NCI-H2227 (cell line): ENCODE measurements around the gene GINS2.

Experiments used
- DNase-seq: peaks from one replicate; lab custom pipeline; 2025; ENCODE audit not compliant: unreplicated experiment; lab: John Stamatoyannopoulos, UW

The GINS2 gene

DNA sequence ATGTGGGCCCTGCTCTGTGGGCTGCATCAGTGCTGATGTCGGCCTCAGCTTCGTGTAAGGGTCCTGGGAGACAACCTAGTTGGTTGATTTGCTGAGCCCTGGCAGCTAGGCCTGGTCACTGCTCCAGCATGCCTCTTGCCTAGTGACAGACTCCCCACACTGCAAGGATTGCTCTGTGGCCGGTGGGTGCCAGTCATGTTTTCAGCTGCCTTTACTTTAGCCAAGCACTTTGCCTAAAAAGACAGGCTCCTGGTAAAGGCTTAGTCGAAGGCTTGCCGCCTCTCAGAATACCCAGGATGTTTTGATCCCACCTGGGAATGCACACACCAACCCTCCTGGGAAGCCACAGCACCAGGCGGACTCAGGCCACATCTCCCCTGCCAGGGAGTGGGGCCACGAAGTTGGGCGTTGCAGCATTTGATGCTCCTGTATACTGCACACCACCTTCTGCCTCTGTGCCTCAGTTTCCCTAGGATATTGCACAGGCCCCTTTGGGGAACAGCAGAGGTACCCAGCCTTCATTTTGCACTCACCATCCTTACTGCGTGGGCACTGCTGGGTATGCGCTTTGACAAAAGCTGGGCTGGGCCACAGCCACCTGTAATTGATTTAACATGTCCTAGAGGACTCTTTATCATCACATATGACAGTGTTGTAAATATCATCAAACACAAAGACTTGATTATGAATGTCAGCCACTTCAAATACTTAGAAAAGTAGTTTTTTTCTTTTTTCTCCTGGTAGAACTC lies 19.9 kb downstream of the GINS2 start:
- DNase-seq, result no peak

DNA sequence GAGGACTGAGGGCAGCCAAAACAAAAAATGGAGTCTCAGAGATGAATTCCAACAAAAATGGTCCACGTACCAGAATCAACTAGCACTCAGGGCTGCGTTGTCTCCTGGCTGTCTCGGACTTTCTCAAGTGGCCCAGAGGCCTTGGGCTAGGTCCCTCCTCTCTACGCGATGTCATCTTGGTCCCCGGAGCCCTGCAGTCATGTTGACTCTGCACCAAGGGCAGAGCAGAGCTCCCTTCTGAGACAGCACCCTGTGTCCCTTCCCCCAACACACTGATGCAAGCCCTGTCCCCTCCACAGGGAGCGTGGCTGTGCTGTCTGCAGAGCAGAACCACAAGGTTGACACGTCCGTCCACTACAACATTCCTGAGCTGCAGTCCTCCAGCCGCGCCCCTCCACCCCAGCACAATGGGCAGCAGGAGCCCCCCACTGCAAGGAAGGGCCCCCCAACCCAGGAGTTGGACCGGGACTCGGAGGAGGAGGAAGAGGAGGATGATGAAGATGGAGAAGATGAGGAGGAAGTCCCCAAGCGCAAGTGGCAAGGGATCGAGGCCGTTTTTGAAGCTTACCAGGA lies 20.8 kb downstream of the GINS2 start:
- no peak for DNase-seq

DNA sequence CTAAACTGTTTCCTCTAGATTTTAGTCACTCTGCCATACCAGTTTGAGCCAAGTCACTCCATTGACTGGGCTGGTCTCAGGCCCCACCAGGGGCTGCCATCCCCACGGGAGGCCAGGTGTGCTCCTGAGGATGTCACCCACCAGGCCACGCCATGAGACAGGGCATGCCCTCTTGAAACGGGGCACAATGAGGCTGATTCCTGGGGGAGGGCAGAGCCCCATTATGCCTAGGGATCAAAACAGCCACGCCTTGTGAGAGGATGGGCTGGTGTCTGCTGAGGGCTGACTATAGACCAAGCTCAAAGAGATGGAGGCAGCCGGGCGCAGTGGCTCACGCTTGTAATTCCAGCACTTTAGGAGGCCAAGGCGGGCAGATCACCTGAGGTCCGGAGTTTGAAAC lies 21.5 kb downstream of the GINS2 start:
- DNase-seq, result no peak

DNA sequence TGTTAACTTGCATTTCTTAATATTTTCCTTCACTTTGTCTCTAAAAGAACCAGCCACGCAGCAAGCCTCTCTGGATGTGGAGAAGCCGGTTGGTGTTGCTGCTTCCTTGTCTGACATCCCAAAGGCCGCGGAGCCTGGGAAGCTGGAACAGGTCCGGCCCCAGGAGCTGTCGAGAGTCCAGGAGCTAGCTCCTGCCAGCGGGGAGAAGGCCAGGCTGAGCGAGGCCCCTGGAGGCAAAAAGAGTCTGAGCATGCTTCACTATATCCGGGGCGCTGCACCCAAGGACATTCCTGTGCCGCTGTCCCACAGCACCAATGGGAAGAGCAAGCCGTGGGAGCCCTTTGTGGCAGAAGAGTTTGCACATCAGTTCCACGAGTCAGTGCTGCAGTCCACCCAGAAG lies 22.8 kb downstream of the GINS2 start:
- no peak for DNase-seq

DNA sequence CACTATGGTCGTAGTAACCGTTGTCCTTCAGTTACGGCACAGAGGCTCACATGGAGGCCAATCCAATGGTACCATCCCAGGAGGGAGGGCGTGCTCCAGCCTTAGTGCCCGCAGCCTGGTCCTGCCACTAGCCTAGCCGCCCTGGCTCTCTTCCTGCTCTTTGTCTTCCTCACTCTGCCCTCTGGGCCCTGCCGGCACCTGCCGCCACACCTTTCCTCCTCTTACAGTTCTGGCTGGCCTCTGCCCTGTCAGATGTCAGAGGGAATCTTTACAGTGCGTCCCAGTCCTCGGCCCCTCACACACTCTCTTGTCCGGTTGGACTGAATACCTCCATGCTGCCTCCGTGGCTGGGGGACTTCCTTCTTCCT lies 23.4 kb downstream of the GINS2 start:
- no peak for DNase-seq

DNA sequence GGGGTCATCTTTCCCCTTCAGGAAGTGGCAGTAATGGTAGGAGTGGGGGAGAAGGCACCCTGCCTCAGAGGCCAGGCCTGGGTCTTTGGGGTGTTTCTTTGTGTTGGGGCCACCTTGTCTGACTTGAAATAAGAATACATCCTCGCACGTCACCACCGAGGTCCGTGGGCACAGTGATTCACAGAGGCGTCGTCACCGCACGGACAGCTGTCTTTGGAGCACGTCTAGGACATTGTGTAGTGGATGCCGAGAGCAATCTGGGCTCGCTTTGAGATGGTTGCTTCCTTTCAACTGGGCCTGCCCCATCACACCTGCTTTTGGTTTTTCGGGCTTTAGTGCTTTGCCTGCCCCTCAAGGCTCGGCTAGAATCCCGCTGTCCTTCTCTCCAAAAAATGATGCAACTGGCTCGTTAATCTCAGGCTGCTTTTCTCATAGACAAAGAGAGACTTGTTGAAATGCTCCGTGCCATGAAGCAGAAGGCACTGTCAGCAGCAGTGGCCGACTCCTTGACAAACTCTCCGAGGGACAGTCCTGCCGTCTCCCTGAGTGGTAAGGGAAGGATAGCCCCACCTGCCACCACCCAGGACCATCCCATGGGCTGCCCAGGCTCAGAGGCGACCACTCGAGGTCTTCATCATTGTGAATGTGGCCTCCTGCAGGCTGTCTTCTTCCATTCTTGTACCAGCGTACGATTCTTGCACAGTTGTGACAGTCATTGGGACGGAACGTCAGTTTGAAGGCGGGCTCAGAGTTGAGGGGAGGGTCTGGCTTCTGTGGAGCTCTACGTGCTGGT lies 24.0 kb downstream of the GINS2 start:
- DNase-seq, result no peak

DNA sequence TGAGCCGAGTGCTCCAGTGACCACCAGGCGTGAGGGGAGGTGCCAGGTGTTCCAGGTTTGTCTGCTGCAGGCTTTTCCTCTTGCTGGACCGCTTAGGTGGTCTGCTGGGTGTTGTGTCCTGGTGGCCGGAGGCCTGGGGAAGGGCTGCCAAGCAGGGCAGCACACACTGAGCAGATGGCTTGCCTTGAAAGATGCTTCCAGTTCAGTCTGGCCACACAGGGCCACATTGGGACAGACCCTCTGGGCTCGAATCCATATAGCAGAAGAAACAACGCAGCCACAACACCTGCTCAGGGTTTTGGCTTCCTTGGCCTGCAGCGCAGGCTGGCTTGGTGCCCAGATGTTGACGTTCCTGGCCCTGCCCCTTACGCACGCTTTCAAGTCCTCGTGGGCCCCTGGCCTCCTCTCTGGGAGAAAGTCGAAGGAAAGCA lies 24.8 kb downstream of the GINS2 start:
- DNase-seq, result no peak

DNA sequence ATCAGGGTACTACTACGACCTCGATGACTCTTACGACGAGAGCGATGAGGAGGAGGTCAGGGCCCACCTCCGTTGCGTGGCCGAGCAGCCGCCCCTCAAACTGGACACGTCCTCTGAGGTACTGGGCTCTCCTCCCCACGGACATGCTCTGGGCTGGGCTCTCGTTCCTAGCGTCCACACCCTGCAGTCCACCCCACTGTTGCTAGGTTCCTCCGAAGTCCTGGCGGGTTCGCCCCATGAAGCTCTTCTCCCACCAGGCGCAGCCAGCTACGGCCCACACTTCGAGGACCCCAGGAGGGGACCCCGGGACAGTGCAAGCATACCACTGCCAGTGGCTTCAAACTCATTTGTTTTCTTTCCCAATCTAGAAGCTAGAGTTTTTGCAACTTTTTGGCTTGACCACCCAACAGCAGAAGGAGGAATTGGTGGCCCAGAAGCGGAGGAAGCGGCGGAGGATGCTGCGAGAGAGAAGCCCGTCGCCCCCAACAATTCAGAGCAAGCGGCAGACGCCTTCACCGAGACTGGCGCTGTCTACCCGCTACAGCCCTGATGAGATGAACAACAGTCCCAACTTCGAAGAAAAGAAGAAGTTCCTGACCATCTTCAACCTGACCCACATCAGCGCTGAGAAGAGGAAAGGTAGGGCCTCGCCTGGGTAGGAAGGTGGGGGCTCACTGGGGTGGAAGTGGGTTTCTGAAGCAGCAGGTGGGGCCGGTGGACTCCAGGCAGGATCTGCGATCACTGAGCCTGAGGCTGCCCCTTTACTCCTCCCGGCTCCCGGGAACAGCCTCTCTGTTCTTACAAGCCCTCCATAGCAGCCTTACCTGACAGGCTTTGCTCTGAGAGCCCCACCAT lies 25.6 kb downstream of the GINS2 start:
- DNase-seq, result no peak

DNA sequence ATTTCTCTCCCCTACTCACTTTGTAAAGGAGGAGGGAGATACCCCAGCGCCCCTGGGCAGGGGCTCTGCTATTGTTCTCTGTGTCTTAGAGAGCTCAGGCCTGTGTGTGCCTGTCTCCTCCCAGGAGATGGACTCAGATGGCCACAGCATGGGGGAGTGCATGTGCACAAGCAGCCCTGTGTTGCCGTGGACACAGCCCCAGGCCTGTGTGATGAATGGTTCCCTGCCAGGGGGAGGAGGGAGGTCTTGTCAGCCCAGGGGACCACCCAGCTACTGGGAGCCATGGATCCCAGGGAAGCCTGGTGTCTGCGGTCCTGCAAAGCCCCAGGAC lies 26.3 kb downstream of the GINS2 start:
- peak; percentile 34 for DNase-seq

DNA sequence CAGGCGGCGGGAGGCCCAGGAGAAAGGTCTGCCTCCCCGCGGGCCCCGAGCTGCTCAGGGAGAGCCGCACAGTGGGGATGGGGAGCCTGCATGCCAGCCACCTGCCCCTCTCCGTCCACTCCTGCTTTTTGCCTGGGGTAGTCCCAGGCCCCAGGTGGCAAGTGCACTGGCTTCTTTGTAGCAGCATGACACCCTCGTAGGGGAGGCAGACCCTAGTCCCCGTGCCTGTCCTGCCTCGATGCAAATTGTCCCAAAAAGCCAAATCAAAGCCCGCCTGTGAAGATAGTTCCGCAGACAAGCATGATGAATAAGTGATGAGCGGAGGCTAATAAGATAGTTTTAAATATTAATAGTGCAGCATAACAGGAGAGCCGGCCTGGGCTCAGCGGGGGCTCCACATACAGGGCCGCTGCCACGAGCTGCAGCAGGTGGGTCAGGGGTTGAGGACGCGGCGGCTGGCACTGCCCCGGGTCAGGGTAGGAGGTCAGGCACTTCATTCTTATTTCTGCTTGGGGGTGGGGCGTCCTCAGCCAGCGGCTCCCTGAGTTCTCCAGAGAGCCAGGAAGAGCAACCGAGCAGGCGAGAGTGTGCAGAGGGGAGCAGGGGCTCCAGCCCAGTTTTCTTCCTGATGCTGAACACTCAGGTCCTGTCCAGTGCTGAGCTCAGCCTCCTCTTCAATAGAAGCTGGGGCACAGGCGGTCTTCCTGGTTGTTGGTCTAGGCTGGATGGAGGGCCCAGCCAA lies 26.8 kb downstream of the GINS2 start:
- no peak for DNase-seq

DNA sequence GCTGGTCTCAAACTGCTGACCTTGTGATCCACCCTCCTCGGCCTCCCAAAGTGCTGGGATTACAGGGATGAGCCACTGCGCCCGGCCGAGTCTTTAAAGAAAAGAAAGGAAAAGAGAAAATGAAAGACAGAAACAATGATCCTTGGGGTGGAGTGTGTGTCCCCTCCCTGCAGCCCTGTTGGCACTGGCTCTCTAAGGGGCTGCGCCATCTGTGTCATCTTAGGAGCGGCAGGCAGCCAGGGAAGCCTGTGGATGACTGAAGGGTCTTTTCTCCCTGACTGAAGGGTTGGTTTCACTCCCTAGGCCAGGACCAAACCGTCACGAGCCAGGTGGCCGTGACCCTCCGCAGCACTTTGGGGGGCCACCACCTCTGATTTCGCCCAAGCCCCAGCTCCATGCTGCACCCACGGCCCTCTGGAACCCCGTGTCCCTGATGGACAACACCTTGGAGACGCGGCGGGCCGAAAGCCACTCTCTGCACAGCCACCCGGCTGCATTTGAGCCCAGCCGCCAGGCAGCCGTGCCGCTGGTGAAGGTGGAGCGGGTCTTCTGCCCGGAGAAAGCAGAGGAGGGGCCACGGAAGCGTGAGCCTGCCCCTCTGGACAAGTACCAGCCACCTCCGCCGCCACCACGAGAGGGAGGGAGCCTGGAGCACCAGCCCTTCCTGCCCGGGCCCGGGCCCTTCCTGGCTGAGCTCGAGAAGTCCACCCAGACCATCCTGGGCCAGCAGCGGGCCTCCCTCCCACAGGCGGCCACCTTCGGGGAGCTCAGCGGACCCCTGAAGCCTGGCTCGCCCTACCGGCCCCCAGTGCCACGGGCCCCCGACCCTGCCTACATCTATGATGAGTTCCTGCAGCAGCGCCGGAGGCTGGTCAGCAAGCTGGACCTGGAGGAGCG lies 27.7 kb downstream of the GINS2 start:
- DNase-seq, result no peak

DNA sequence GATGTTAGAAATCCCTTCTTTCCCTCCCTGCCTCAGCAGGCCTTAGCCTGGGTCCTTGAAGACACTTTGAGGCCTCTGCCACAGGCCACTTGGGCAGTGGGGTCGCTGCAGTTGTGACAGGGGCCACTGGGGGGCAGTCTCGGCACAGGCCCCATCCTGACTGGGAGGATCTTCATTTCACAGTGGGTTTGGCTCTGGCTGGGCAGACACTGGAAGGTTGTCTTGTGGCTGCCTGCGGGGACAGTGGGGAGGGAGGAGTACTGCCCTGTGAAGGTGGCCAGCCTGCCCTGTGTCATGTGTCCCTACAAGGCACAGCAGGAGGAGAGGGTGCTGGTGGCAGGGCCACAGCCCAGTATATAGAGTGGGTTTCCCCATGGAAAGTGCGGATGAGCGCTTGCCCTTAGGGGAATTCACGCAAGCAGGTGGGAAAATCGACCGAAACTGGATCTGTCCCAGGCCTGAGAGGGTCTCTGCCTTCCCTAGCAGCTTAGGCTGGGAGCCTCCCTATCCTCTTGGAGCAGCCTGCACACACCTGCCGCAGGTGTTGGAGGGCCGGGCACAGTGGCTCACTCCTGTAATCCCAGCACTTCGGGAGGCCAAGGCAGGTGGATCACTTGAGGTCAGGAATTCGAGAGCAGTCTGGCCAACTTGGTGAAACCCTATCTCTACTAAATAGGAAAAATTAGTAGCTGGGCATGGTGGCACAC lies 28.8 kb downstream of the GINS2 start:
- peak; percentile 68 for DNase-seq

DNA sequence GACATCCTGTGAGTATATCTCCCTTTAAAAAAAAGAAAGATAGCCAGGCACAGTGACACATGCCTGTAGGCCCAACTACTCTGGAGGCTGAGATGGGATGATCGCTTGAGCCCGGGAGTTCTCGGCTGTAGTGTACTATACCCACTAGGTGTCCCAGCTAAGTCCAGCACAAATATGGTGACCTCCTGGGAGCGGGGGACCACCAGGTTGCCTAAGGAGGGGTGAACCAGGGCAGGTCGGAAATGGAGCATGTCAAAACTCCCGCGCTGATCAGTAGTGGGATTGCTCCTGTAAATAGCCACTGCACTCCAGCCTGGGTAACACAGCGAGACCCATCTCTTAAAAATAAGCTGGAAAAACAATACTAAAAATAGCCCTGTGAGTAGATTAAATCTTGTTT lies 29.4 kb downstream of the GINS2 start:
- DNase-seq, result no peak

DNA sequence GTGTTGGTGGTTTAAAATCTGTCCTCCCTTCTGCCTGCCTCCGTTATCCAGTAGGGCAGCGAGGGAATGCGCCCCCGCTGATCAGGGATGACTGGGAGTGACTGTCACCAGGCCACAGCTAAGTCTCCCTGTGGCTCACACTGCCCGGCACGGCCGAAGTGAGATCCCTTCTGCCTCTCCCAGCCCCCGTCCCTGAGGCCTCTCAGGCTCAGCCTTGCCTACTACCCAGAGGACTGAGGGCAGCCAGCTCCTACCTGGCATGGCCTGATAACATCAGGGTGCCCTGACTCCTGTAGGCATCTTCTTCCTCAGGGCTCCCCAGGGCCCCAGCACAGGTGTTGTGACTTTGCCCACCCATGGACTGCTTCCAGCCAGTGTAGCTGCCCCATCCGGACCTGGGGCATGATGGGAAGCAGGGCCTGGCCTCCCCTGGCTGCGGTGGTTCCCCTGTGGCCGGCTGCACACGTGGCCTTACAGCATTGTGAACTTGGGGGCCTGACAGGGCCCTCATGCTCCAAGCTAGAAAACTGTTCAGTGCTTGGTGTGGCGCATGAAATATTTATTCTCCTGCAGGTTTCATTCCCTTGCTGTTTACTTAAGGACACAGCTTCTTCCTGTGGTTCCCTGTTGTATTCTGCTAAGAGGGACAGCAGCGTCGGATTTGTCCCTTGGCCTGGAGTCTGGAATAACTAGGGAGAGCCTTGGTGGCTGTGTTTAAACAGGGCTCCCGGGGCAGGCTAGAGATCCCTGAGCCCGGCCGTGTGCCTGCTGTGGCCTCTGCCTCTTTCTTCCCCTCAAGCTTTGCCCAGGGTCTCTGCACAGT lies 30.0 kb downstream of the GINS2 start:
- DNase-seq, result no peak

DNA sequence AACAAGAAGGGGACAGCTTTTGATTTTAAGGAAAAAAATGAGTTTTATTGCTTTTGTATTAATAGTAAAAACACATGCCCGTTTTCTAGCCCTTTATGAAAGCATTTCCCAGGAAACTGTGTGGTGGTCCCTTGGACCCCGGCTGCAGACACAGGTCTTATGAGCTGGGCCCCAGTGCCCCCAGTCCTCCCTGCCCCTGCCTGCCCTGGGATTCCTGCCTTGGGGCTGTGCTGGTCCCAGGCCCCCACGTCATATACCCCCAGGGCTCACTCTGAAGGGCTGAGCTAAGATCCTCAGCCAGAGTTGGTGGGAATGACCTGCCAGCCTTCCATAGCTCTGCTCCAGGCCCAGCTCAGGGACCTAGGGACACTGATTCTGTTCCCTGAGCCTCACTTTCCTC lies 30.8 kb downstream of the GINS2 start:
- no peak for DNase-seq

DNA sequence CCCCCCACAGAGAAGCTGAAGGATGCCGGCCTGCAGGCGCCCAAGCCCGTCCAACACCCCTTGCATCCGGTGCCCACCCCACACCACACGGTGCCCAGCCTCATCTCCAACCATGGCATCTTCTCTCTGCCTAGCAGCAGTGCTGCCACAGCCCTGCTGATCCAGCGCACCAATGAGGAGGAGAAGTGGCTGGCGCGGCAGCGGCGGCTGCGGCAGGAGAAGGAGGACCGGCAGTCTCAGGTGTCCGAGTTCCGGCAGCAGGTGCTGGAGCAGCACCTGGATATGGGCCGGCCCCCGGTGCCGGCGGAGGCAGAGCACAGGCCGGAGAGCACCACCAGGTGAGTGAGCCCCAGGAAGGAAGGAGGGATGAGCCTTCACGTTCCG lies 31.5 kb downstream of the GINS2 start:
- no peak for DNase-seq

DNA sequence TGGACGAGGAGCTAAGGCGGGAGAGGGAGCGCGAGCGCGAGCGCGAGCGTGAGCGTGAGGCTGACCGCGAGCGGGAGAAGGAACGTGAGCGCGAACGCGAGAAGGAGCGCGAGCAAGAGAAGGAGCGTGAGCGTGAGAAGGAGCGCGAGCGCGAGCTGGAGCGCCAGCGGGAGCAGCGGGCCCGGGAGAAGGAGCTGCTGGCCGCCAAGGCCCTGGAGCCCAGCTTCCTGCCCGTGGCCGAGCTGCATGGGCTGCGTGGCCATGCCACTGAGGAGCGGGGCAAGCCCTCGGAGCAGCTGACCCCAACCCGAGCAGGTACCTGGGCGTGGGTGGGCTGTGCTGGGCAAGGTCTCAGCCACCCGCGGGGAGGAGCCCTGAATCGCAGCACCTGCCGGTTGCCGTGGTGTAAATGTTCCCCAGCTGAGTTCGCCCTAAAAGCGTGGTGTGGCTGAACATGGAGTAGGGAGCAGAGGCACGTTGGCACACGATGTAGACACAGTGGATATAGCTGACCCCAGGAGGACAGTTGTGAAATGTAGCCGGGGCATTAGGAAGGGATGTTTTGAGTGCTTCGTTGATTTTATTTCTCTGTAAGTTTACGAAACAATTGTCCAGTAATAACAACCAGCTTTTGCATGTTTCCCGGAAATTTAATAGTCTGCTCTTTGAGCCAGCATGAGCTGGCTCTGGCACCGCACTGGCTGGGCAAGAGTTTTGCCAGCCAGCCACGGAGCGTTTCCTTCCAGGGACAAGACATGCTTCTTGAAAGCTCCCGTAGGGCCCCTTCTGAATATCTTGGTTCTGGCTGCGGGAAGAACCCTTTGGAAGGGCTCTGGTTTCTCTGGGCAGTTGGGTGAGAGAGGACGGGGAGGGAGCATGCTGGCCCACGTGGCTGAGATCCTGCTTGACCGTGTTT lies 32.1 kb downstream of the GINS2 start:
- DNase-seq, result no peak
